Measurements from ENCODE around the gene VSIR.

Gene VSIR

GRCh38 chr10:71753091-71753959, 20.0 kb downstream of the VSIR start:
- no peak for DNase-seq (ENCODE audit: extremely low read depth, low read depth)
- TF ChIP-seq CTCF (IDR thresholded peaks at IDR 0.05; ENCODE audit: low read depth, low read length) = no peak

- DNase-seq (ENCODE audit: extremely low read depth, low read depth) = no peak
- no peak for TF ChIP-seq CTCF (IDR thresholded peaks at IDR 0.05; ENCODE audit: low read depth, low read length)
Measured at GRCh38 chr10:71752391-71753090, 20.8 kb downstream of the VSIR start.

- DNase-seq (ENCODE audit: extremely low read depth, low read depth) = no peak
- TF ChIP-seq CTCF (IDR thresholded peaks at IDR 0.05; ENCODE audit: low read depth, low read length) = no peak
Measured at GRCh38 chr10:71751515-71752224, 21.6 kb downstream of the VSIR start.

- no peak for DNase-seq (ENCODE audit: extremely low read depth, low read depth)
- TF ChIP-seq CTCF (IDR thresholded peaks at IDR 0.05; ENCODE audit: low read depth, low read length) = no peak
Measured at GRCh38 chr10:71750986-71751385, 22.3 kb downstream of the VSIR start.

- DNase-seq (ENCODE audit: extremely low read depth, low read depth) = no peak
- no peak for TF ChIP-seq CTCF (IDR thresholded peaks at IDR 0.05; ENCODE audit: low read depth, low read length)
Measured at GRCh38 chr10:71750124-71750841, 23.0 kb downstream of the VSIR start.

- no peak for DNase-seq (ENCODE audit: extremely low read depth, low read depth)
- no peak for TF ChIP-seq CTCF (IDR thresholded peaks at IDR 0.05; ENCODE audit: low read depth, low read length)
Measured at GRCh38 chr10:71749396-71749795, 23.9 kb downstream of the VSIR start.
